ENCODE measurements around the gene SDC3.
"Not testable (repeated sequence)": the region's sequence is repeated elsewhere in the genome, so short reads cannot be mapped to it uniquely, and the experiment has no call there.

The SDC3 gene

GRCh38 chr1:30908696-30909364 lies at the start of gene SDC3:
TSS of gene SDC3 (minus strand) at chr1:30908758. CDS start at chr1:30908586, 172 bp downstream.
- DNase-seq (ENCODE audit: low read depth) = no peak

- DNase-seq (ENCODE audit: low read depth) = no peak
Observed at GRCh38 chr1:30957560-30958222, 49.1 kb upstream of the SDC3 start.

- peak; percentile 75 for DNase-seq (ENCODE audit: low read depth)
Observed at GRCh38 chr1:30955448-30956015, 47.0 kb upstream of the SDC3 start.

GRCh38 chr1:30953685-30954084 lies 45.1 kb upstream of the SDC3 start:
- DNase-seq (ENCODE audit: low read depth) = no peak

- DNase-seq (ENCODE audit: low read depth) = no peak
Observed at GRCh38 chr1:30952098-30952497, 43.5 kb upstream of the SDC3 start.

- DNase-seq (ENCODE audit: low read depth) = no peak
Observed at GRCh38 chr1:30950700-30951099, 42.1 kb upstream of the SDC3 start.

GRCh38 chr1:30950053-30950452 lies 41.5 kb upstream of the SDC3 start:
- no peak for DNase-seq (ENCODE audit: low read depth)

- DNase-seq (ENCODE audit: low read depth) = not testable (repeated sequence)
Observed at GRCh38 chr1:30949487-30949838, 40.9 kb upstream of the SDC3 start.

GRCh38 chr1:30948813-30949486 lies 40.4 kb upstream of the SDC3 start:
- DNase-seq (ENCODE audit: low read depth) = peak; percentile 27

- no peak for DNase-seq (ENCODE audit: low read depth)
Observed at GRCh38 chr1:30948278-30948677, 39.7 kb upstream of the SDC3 start.

GRCh38 chr1:30947212-30947611 lies 38.7 kb upstream of the SDC3 start:
- no peak for DNase-seq (ENCODE audit: low read depth)

- no peak for DNase-seq (ENCODE audit: low read depth)
Observed at GRCh38 chr1:30942326-30942963, 33.9 kb upstream of the SDC3 start.

- no peak for DNase-seq (ENCODE audit: low read depth)
Observed at GRCh38 chr1:30940541-30940940, 32.0 kb upstream of the SDC3 start.

- no peak for DNase-seq (ENCODE audit: low read depth)
Observed at GRCh38 chr1:30936541-30937171, 28.1 kb upstream of the SDC3 start.

- DNase-seq (ENCODE audit: low read depth) = not testable (repeated sequence)
Observed at GRCh38 chr1:30935758-30936157, 27.2 kb upstream of the SDC3 start.

GRCh38 chr1:30934613-30935012 lies 26.1 kb upstream of the SDC3 start:
- DNase-seq (ENCODE audit: low read depth) = no peak

GRCh38 chr1:30933874-30934252 lies 25.3 kb upstream of the SDC3 start:
- peak; percentile 59 for DNase-seq (ENCODE audit: low read depth)

GRCh38 chr1:30930631-30931173 lies 22.1 kb upstream of the SDC3 start:
- DNase-seq (ENCODE audit: low read depth) = no peak

- no peak for DNase-seq (ENCODE audit: low read depth)
Observed at GRCh38 chr1:30929944-30930525, 21.5 kb upstream of the SDC3 start.

GRCh38 chr1:30929135-30929889 lies 20.8 kb upstream of the SDC3 start:
- DNase-seq (ENCODE audit: low read depth) = peak; percentile 44

GRCh38 chr1:30928789-30929134 lies 20.2 kb upstream of the SDC3 start:
- DNase-seq (ENCODE audit: low read depth) = no peak

Measured in amniotic epithelial cell (primary cell).